Prostate gland (tissue), 2 donors: ENCODE measurements around the gene LRRN2.

ENCODE experiments used
- POLR2AphosphoS5 ChIP-seq: sonication (generic); formaldehyde crosslinking; IDR thresholded peaks from one replicate; pipeline ENCODE4 v1.6.1; 2017; ENCODE audit warnings: antibody characterized with exemption
- TF ChIP-seq, protein P1 (sequence below), 4 experiments: fragments of 200-600 bp in 2 of 4; fragments of 450-650 bp in 2 of 4; sonication (generic) in 2 of 4; IDR thresholded peaks; 1 replicate in 3 of 4; 2 replicates in 1 of 4; pipeline ENCODE4 v1.5.1; 2016 to 2019; ENCODE audit warnings: antibody characterized with exemption in 4 of 4, mild to moderate bottlenecking in 2 of 4, moderate library complexity in 2 of 4

DNA sequence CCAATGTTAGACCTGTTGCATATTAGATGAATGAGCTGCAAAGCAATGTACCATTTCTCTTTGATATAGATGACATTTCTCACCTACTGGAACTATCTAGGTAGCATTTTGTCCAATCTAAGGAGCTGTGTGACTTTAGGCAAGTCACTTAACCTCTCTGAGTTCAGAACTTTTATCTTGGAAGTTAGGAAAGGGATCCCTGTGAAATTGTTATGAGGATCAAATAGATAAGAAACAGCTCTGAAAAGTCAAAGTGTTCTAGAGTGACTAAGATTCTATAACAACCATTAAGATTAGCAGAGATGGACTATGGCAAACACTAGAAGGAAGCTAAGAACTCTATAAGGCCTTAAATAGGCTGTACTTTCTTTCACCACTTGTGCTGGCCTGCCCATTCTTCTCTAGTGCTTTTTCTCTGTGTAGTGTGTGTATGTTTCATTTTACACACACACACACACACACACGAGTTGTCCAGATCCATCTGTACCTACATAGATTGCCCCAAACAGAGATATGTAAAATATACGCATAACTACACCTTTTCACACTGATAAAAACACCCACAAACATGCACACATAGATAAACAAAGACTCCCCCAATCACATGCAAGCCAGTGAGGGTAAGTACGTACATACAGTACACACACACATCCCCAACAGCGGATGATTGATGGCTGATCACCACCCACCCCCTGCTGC, 19.4 kb upstream of the LRRN2 start:
- TF ChIP-seq, protein P1, sequence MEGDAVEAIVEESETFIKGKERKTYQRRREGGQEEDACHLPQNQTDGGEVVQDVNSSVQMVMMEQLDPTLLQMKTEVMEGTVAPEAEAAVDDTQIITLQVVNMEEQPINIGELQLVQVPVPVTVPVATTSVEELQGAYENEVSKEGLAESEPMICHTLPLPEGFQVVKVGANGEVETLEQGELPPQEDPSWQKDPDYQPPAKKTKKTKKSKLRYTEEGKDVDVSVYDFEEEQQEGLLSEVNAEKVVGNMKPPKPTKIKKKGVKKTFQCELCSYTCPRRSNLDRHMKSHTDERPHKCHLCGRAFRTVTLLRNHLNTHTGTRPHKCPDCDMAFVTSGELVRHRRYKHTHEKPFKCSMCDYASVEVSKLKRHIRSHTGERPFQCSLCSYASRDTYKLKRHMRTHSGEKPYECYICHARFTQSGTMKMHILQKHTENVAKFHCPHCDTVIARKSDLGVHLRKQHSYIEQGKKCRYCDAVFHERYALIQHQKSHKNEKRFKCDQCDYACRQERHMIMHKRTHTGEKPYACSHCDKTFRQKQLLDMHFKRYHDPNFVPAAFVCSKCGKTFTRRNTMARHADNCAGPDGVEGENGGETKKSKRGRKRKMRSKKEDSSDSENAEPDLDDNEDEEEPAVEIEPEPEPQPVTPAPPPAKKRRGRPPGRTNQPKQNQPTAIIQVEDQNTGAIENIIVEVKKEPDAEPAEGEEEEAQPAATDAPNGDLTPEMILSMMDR (IDR thresholded peaks at IDR 0.05): no peak
- TF ChIP-seq POLR2AphosphoS5: no peak
